Thyroid gland (tissue), 4 donors: ENCODE results near the gene TOP1. TPM values are rescaled to one million over a fixed set of nuclear protein-coding genes. Genes with fewer than 3 reads are reported as not detected.

Experiments
- DNase-seq, 2 donors: peaks; one replicate each; pipeline ENCODE4 v3.0.0-alpha.2; 2019
- H3K27ac ChIP-seq, 3 donors: fragments of 200-600 bp; sonication (generic); 1 replicate in 2 of 3; 2 replicates in 1 of 3; pipeline ENCODE4 v1.5.1; 2016 to 2019; ENCODE audit warnings: mild to moderate bottlenecking in 1 of 3, moderate library complexity in 1 of 3
- H3K27me3 ChIP-seq: fragments of 200-600 bp; sonication (generic); one replicate; pipeline ENCODE4 v1.5.1; 2019
- H3K36me3 ChIP-seq, 2 donors: fragments of 200-600 bp; sonication (generic); one replicate each; pipeline ENCODE4 v1.5.1; 2016 to 2019
- H3K4me1 ChIP-seq, 2 donors: fragments of 200-600 bp; sonication (generic); one replicate each; pipeline ENCODE4 v1.5.1; 2017 to 2019
- H3K4me3 ChIP-seq, 3 donors: fragments of 200-600 bp; sonication (generic); replicated peaks in 1 of 3; 1 replicate in 2 of 3; 2 replicates in 1 of 3; pipeline ENCODE4 v1.5.1; 2016; ENCODE audit warnings: mild to moderate bottlenecking in 1 of 3
- H3K9me3 ChIP-seq: fragments of 200-600 bp; sonication (generic); one replicate; pipeline ENCODE4 v1.5.1; 2017
- POLR2A ChIP-seq, 2 donors: fragments of 450-650 bp; IDR thresholded peaks; one replicate each; pipeline ENCODE4 v1.6.1; 2017; ENCODE audit warnings: antibody characterized with exemption in 2 of 2, mild to moderate bottlenecking in 2 of 2, moderate library complexity in 1 of 2
- WGBS, 2 donors: methylation state at CpG; one replicate each; pipeline ENCODE4 v1.1.5; 2017; 5-methylcytosine and 5-hydroxymethylcytosine counted together
- intact Hi-C: fragments of 100-400 bp; cut with DNase I; formaldehyde crosslinking; loops from one replicate; pipeline ENCODE4 v1.15.1; 2023
- total RNA-seq, 4 donors: library from RNA; depleted of rRNA; stranded (reverse); fragments of >200 nt; gene quantifications; one replicate each; pipeline ENCODE4 v1.2.3, GENCODE V29; 2016
- TF ChIP-seq, protein P1 (sequence below), 6 experiments: fragments of 200-600 bp in 3 of 6; fragments of 450-650 bp in 3 of 6; sonication (generic) in 3 of 6; IDR thresholded peaks; one replicate each; pipeline ENCODE4 v1.5.1; 2016 to 2019; ENCODE audit warnings: antibody characterized with exemption in 6 of 6, mild to moderate bottlenecking in 2 of 6, inconsistent platforms in 1 of 6, moderate library complexity in 1 of 6

TOP1 gene
- total RNA-seq, 4 donors from 2014 or later = 31.3 to 46.3 (median 41.4) TPM

DNA sequence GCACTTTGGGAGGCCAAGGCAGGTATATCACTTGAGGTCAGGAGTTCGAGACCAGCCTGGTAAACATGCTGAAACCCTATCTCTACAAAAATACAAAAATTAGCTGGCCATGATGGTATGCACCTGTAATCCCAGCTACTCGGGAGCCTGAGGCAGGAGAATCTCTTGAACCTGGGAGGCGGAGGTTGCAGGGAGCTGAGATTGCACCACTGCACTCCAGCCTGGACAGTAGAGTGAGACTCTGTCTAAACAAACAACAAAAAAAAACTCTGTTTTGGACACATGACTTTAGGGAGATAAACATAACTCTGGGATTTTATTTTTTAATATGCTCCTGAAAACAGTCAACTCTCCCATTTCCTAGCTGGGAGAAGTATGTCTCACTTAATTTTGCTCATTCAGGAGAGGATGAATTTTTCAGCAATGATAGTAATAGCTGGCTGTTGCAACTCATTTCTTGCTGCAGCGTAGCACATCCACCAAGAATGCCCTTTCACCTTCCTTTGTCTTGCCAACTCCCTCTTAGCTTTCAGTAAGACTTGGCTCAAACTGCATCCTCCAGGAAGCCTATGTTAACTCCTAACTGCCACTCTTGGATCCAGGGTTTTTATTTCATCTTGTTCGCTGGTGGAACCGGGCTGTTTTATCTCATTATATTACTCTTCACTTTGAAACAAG lies 24.3 kb downstream of the TOP1 start:
- no peaks in the 10 kb centered on the region for H3K36me3 ChIP-seq
- no peaks in the 10 kb centered on the region for H3K9me3 ChIP-seq
- no peak for TF ChIP-seq POLR2A (IDR thresholded peaks at IDR 0.05)
- TF ChIP-seq, protein P1, sequence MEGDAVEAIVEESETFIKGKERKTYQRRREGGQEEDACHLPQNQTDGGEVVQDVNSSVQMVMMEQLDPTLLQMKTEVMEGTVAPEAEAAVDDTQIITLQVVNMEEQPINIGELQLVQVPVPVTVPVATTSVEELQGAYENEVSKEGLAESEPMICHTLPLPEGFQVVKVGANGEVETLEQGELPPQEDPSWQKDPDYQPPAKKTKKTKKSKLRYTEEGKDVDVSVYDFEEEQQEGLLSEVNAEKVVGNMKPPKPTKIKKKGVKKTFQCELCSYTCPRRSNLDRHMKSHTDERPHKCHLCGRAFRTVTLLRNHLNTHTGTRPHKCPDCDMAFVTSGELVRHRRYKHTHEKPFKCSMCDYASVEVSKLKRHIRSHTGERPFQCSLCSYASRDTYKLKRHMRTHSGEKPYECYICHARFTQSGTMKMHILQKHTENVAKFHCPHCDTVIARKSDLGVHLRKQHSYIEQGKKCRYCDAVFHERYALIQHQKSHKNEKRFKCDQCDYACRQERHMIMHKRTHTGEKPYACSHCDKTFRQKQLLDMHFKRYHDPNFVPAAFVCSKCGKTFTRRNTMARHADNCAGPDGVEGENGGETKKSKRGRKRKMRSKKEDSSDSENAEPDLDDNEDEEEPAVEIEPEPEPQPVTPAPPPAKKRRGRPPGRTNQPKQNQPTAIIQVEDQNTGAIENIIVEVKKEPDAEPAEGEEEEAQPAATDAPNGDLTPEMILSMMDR (IDR thresholded peaks at IDR 0.05) = no peak
- intact Hi-C loops = no loop called here
- no peak overlapping the region for H3K4me3 ChIP-seq
- peaks cover 79 to 95% of the 10 kb centered on the region in 2 donors for H3K4me1 ChIP-seq
- H3K27me3 ChIP-seq = no peaks in the 10 kb centered on the region
- H3K27ac ChIP-seq = peak overlapping the region; percentile 5 to 71 (median 53)
- 40 to 42% methylated on average over 6 of the region's 6 CpGs for WGBS, 2 donors
- peak in 1 of 2 donors; percentile 18 for DNase-seq

DNA sequence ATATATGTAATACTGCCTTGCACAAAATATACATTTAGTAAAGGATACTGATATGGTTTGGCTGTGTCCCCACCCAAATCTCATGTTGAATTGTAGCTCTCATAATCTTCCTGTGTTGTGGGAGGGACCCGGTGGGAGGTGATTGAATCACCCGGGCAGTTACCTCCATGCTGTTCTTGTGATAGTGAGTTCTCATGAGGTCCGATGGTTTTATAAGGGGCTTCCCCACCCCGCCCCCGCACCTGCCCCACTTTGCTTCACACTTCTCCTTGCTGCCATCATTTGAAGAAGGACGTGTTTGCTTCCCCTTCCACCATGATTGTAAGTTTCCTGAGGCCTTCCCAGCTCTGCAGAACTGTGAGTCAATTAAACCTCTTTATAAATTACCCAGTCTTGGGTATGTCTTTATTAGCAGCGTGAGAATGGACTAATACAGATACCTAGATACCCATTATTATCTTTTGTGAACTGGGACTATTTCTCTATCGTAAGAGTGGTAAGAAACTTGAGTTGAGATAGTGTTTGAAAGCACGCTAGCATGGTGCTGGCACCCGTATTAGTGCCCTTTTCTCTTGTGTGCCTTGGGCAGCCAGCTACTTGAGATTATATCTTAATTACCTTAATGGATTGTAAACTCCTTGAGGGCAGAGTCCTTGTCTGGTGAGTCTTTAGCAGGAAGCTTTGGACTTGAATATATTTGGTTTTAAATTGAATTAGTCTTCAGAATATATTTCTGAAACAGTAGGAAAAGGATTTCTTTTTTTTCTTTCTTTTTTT lies 25.6 kb downstream of the TOP1 start:
- Histone ChIP-seq H3K36me3 (no peaks in the 10 kb centered on the region), H3K9me3 (no peaks in the 10 kb centered on the region), H3K27ac (peak overlapping the region; percentile 12 to 71 (median 53)), H3K4me3 (no peak overlapping the region), H3K4me1 (peaks cover 67 to 89% of the 10 kb centered on the region in 2 donors), H3K27me3 (no peaks in the 10 kb centered on the region)
- no peak for TF ChIP-seq POLR2A (IDR thresholded peaks at IDR 0.05)
- TF ChIP-seq, protein P1 (IDR thresholded peaks at IDR 0.05) = no peak
- DNase-seq = no peak
- intact Hi-C loops = no loop called here
- 84 to 89% methylated on average over 10 of the region's 10 CpGs for WGBS, 2 donors

DNA sequence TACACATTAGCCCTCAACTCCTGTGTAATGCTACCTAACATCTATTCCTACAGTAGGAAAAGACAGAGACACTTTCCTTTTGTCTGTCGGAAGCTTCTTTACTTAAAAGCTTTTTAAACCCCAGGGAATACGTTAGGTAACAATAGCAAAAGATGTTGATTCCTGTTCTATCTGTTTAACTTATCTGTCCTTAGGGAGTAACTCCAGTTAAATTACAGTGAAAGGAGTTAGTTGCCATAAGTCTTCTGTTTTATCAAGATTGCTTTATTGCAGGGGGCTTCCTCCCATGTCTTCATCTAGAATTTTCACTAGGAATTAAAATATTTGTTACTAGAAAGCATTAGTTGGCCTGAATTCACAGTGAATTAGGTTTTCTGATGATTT lies 26.2 kb downstream of the TOP1 start:
- peak overlapping the region in 2 of 3 donors; percentile 53 to 71 for H3K27ac ChIP-seq
- no peaks in the 10 kb centered on the region for H3K9me3 ChIP-seq
- H3K27me3 ChIP-seq = no peaks in the 10 kb centered on the region
- no peak for DNase-seq
- intact Hi-C loops = no loop called here
- H3K36me3 ChIP-seq = no peaks in the 10 kb centered on the region
- H3K4me1 ChIP-seq = peaks cover 61 to 83% of the 10 kb centered on the region in 2 donors
- H3K4me3 ChIP-seq = no peak overlapping the region
- TF ChIP-seq, protein P1 (IDR thresholded peaks at IDR 0.05) = no peak
- TF ChIP-seq POLR2A (IDR thresholded peaks at IDR 0.05) = no peak
- WGBS, 2 donors = 83 to 87% methylated on average over 2 of the region's 2 CpGs

DNA sequence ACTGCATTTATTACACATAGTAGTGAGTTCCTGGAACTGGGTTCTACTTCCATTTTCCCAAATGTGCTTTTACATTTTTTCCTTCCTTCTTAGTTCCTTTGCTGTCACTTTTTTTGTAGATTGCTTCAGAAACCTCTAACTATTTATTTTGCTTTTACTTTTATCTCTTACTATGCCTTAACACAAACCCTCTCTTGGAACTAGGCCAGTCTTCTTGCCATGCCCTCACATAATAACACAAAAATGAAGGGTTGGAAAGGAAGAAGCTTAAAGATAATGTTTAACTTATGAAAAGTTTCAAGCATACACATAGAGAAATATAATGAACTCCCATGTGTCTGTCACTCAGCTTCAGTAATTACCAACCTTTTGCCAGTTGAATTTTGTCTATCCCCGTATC lies 27.1 kb downstream of the TOP1 start:
- WGBS, 2 donors = 73 to 79% methylated on average over 1 of the region's 1 CpG
- Histone ChIP-seq H3K4me3 (no peak overlapping the region), H3K4me1 (peaks cover 53 to 76% of the 10 kb centered on the region in 2 donors)

More for the DNA sequence above, 27.1 kb downstream of the TOP1 start:
- Histone ChIP-seq H3K9me3 (no peaks in the 10 kb centered on the region), H3K27ac (peak overlapping the region in 1 of 3 donors; percentile 71), H3K27me3 (no peaks in the 10 kb centered on the region), H3K36me3 (no peaks in the 10 kb centered on the region)
- TF ChIP-seq, protein P1 (IDR thresholded peaks at IDR 0.05) = no peak
- no peak for TF ChIP-seq POLR2A (IDR thresholded peaks at IDR 0.05)
- intact Hi-C loops = no loop called here
- no peak for DNase-seq
